Nephron (organoid): Measurements from ENCODE around the gene TDRD7.

Experiments
- H3K27ac Mint-ChIP-seq, 3 experiments: 2 replicates each; pipeline ENCODE4 v1.8.0; 2020; ENCODE audit warnings: mixed read lengths in 3 of 3, mild to moderate bottlenecking in 2 of 3, moderate library complexity in 1 of 3
- H3K27me3 Mint-ChIP-seq: 2 replicates; pipeline ENCODE4 v1.8.0; 2021; ENCODE audit warnings: low read depth, mild to moderate bottlenecking, moderate library complexity, mixed read lengths
- H3K36me3 Mint-ChIP-seq: 2 replicates; pipeline ENCODE4 v1.8.0; 2020; ENCODE audit warnings: low read depth, mixed read lengths
- H3K4me1 Mint-ChIP-seq: 2 replicates; pipeline ENCODE4 v1.8.0; 2020; ENCODE audit warnings: mixed read lengths
- H3K4me3 Mint-ChIP-seq, 3 experiments: 2 replicates each; pipeline ENCODE4 v1.8.0; 2020; ENCODE audit warnings: mild to moderate bottlenecking in 3 of 3, mixed read lengths in 3 of 3, moderate library complexity in 2 of 3
- H3K9me3 Mint-ChIP-seq: 2 replicates; pipeline ENCODE4 v1.8.0; 2020; ENCODE audit warnings: mixed read lengths
- CTCF ChIP-seq, 3 experiments: fragments of 200-600 bp; sonication (generic); IDR thresholded peaks; one replicate each; pipeline ENCODE4 v1.5.0; 2021; ENCODE audit warnings: antibody characterized with exemption in 3 of 3; ENCODE audit not compliant: unreplicated experiment in 3 of 3

TDRD7 gene

GRCh38 chr9:97516111-97516510 is 104.2 kb downstream of the TDRD7 start:
- Mint-ChIP-seq H3K27me3 (peaks cover 59% of the 10 kb centered on the region), H3K9me3 (no peaks in the 10 kb centered on the region), H3K4me3 (no peak overlapping the region), H3K27ac (no peak overlapping the region), H3K36me3 (no peaks in the 10 kb centered on the region), H3K4me1 (peaks cover 20% of the 10 kb centered on the region)
- no peak for TF ChIP-seq CTCF (IDR thresholded peaks at IDR 0.05; ENCODE audit: unreplicated experiment in 3 of 3)

DNA sequence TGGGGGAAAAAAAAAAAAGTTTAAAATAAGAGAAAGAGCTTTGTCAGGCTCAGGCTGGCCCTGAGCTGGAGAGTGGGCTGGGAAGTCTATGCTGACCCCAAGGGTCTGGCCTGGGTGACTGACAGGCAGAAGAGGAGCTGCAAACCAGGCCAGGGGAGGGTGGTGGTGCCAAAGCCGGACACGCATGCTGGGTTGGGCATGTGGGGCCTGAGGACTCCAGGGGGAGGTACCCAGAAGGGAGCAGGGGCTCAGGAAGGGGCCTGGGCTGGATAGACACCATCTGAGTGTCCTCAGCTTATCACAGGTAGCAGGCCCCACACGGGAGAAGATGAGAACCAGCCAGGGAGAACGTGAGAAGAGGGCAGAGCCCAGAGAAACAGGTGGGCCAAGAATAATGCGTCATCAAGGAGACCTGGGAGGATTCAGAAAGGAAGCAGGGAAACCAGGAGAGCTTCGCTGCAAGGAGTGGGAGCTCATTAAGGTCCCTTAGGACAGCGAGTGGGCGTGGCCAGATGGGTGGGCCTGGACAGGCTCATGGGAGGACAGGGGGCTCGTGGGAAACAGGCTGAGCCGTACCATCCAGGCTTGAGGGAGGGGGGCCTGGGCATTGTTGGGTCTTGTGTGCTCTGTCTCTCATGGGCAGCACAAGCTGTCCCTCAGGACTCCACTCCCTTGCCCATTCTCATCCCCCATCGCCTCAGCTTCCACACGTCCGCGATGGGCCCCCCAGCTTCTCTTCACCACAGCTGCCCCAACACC is 105.6 kb downstream of the TDRD7 start:
- peaks cover 60% of the 10 kb centered on the region for H3K27me3 Mint-ChIP-seq
- H3K4me1 Mint-ChIP-seq: peaks cover 20% of the 10 kb centered on the region
- H3K9me3 Mint-ChIP-seq: no peaks in the 10 kb centered on the region
- TF ChIP-seq CTCF (IDR thresholded peaks at IDR 0.05; ENCODE audit: unreplicated experiment in 3 of 3): no peak
- no peaks in the 10 kb centered on the region for H3K36me3 Mint-ChIP-seq
- H3K4me3 Mint-ChIP-seq: no peak overlapping the region
- H3K27ac Mint-ChIP-seq: no peak overlapping the region

- Mint-ChIP-seq H3K4me3 (no peak overlapping the region), H3K27me3 (peaks cover 60% of the 10 kb centered on the region), H3K36me3 (no peaks in the 10 kb centered on the region)
Observed at GRCh38 chr9:97518166-97518908, 106.4 kb downstream of the TDRD7 start.

GRCh38 chr9:97518909-97519307 is 107.0 kb downstream of the TDRD7 start:
- Mint-ChIP-seq H3K4me3 (no peak overlapping the region), H3K36me3 (no peaks in the 10 kb centered on the region), H3K9me3 (no peaks in the 10 kb centered on the region), H3K27ac (no peak overlapping the region), H3K4me1 (peaks cover 20% of the 10 kb centered on the region), H3K27me3 (peaks cover 65% of the 10 kb centered on the region)
- no peak for TF ChIP-seq CTCF (IDR thresholded peaks at IDR 0.05; ENCODE audit: unreplicated experiment in 3 of 3)

More at GRCh38 chr9:97518166-97518908, 106.4 kb downstream of the TDRD7 start:
- Mint-ChIP-seq H3K4me1 (peaks cover 20% of the 10 kb centered on the region), H3K9me3 (no peaks in the 10 kb centered on the region), H3K27ac (no peak overlapping the region)
- TF ChIP-seq CTCF (IDR thresholded peaks at IDR 0.05; ENCODE audit: unreplicated experiment in 3 of 3): no peak

DNA sequence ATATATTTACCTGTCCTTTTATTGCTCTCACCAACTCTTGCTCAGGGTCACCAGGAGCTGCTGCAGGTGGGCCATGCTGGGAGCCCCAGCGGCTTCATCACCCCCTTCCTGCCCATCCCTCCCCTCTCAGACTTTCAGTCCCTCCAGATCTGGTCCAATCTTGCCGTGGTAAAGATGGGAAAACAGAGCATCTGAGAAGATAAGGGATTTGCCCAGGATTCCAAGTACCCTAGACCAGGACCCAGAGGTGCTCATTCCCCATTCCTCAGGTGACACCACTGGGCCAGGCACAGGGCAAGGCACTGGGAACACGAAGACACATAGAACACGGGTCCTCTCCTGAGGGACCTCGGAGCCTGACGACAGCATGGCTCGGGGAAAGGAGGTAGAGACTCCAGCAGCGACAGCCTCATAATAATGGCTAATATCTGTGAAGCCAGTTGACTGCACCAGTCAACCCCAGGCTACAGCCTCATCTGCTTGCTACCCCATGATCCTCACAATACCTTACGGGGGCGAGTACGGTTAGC is 107.6 kb downstream of the TDRD7 start:
- H3K36me3 Mint-ChIP-seq: no peaks in the 10 kb centered on the region

More for the DNA sequence above, 107.6 kb downstream of the TDRD7 start:
- Mint-ChIP-seq H3K9me3 (no peaks in the 10 kb centered on the region), H3K27me3 (peaks cover 70% of the 10 kb centered on the region), H3K27ac (no peak overlapping the region), H3K4me1 (peaks cover 20% of the 10 kb centered on the region), H3K4me3 (no peak overlapping the region)
- TF ChIP-seq CTCF (IDR thresholded peaks at IDR 0.05; ENCODE audit: unreplicated experiment in 3 of 3): no peak
